ENCODE measurements around the gene SHOC2.

- TF ChIP-seq CTCF (conservative IDR thresholded peaks at IDR 0.05): peak; percentile 10
- no peak for TF ChIP-seq ZFX (IDR thresholded peaks at IDR 0.05)
These were observed 1.1 kb upstream of the SHOC2 start for GRCh38 chr10:110918269-110918642.
